Epithelial cell of esophagus (primary cell): ENCODE data around the gene LRRC32.

Experiments
- DNase-seq: peaks from one replicate; pipeline ENCODE4 v3.0.0; 2010; ENCODE audit warnings: low read depth
- H3K4me3 ChIP-seq: 2 replicates; pipeline ENCODE4 v1.5.1; 2011; ENCODE audit warnings: mild to moderate bottlenecking, low read length, control low read depth
- CTCF ChIP-seq: IDR thresholded peaks from 2 replicates; pipeline ENCODE4 v1.5.1; 2011; ENCODE audit warnings: low read depth, mild to moderate bottlenecking, low read length, control low read depth, inconsistent platforms; ENCODE audit not compliant: insufficient read depth; ENCODE audit errors: missing control alignments

The LRRC32 gene

GRCh38 chr11:76673176-76674142, 2.9 kb upstream of the LRRC32 start:
- DNase-seq = no peak
- TF ChIP-seq CTCF = no peak
- H3K4me3 ChIP-seq = no peak overlapping the region

GRCh38 chr11:76672431-76673175, 2.1 kb upstream of the LRRC32 start:
- no peak for DNase-seq
- no peak overlapping the region for H3K4me3 ChIP-seq
- TF ChIP-seq CTCF = no peak

GRCh38 chr11:76671626-76672309, 1.2 kb upstream of the LRRC32 start:
- H3K4me3 ChIP-seq = no peak overlapping the region
- DNase-seq = no peak
- no peak for TF ChIP-seq CTCF

- no peak for TF ChIP-seq CTCF
- no peak for DNase-seq
- H3K4me3 ChIP-seq = peak overlapping the region; percentile 25
Measured at GRCh38 chr11:76671237-76671592, 668 bp upstream of the LRRC32 start.

- peak overlapping the region; percentile 25 for H3K4me3 ChIP-seq
- no peak for TF ChIP-seq CTCF
- no peak for DNase-seq
Measured at GRCh38 chr11:76669901-76670484, 554 bp downstream of the LRRC32 start.

- H3K4me3 ChIP-seq = no peak overlapping the region
- TF ChIP-seq CTCF = no peak
- no peak for DNase-seq
Measured at GRCh38 chr11:76668362-76669155, 2.0 kb downstream of the LRRC32 start.
